Jurkat, Clone E6-1 (cell line): ENCODE measurements around the gene KANTR.
A peak's percentile ranks its signal among the peaks of the same experiment; 100 is the strongest.

Experiments
- DNase-seq: peaks from one replicate; pipeline ENCODE4 v3.0.0-alpha.2; 2011; ENCODE audit warnings: low read depth, low spot score
- H3K4me3 ChIP-seq: 2 replicates; pipeline ENCODE4 v1.5.1; 2011; ENCODE audit warnings: mild to moderate bottlenecking, low read length, control low read depth, moderate library complexity

KANTR gene

GRCh38 chrX:53080628-53081580, 13.0 kb upstream of the KANTR start:
- no peak overlapping the region for H3K4me3 ChIP-seq

DNA sequence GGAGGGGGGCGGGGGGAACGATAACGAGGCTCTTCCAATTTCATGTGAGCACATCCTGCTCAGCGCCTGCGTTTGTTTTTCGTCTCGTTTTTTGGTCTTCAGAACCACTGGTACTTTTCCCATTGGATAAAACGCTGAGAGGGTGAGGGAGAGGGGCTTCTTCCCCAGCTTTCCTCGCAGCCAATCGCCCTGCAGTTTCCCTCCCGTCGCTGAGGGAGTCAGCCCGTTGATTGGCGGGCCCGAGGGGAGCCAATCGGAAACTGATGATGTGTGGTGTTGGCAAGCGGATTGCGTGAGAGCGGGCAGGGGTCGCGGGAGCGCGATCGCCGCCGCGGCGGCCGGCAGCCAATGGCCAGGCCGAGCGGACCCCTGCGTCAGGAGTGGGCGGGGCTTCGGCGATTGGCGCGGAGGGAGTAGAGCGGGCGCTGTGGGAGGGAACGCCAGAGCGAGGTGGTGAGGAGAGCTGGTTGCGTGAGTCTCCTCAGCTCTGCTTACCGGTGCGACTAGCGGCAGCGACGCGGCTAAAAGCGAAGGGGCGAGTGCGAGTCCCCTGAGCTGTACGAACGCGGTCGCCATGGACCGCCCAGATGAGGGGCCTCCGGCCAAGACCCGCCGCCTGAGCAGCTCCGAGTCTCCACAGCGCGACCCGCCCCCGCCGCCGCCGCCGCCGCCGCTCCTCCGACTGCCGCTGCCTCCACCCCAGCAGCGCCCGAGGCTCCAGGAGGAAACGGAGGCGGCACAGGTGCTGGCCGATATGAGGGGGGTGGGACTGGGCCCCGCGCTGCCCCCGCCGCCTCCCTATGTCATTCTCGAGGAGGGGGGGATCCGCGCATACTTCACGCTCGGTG, 11.8 kb upstream of the KANTR start, which contains the start of gene TSPYL2:
TSS of gene TSPYL2 (plus strand) at position 443 of the 848 bp plus-strand sequence. CDS start at position 575, 132 bp downstream.
- peak; percentile 91 for DNase-seq
- peak within 1 kb of the TSS; percentile 58 for H3K4me3 ChIP-seq

More at GRCh38 chrX:53080628-53081580, 13.0 kb upstream of the KANTR start:
- DNase-seq: no peak

DNA sequence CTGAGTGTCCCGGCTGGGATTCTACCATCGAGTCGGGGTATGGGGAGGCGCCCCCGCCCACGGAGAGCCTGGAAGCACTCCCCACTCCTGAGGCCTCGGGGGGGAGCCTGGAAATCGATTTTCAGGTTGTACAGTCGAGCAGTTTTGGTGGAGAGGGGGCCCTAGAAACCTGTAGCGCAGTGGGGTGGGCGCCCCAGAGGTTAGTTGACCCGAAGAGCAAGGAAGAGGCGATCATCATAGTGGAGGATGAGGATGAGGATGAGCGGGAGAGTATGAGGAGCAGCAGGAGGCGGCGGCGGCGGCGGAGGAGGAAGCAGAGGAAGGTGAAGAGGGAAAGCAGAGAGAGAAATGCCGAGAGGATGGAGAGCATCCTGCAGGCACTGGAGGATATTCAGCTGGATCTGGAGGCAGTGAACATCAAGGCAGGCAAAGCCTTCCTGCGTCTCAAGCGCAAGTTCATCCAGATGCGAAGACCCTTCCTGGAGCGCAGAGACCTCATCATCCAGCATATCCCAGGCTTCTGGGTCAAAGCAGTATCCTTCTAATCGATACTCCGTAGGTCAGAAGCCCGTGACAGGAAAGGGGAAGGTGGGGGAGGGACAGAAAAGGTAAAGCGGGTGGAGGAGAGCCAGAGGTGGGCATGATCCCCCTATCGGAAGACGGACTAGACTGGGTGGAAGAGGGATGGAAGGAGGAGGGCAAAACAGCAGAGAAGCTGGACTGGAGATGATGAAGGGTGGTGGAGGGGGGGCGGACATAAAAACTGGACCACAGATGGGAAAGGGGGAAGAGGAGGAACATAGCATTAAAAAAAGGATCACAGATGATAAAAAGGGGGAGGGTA, 10.9 kb upstream of the KANTR start:
- DNase-seq: no peak

GRCh38 chrX:53084043-53084570, 9.8 kb upstream of the KANTR start:
- no peak overlapping the region for H3K4me3 ChIP-seq
- DNase-seq: no peak

More for the DNA sequence above, 10.9 kb upstream of the KANTR start:
- H3K4me3 ChIP-seq: peak overlapping the region; percentile 55

DNA sequence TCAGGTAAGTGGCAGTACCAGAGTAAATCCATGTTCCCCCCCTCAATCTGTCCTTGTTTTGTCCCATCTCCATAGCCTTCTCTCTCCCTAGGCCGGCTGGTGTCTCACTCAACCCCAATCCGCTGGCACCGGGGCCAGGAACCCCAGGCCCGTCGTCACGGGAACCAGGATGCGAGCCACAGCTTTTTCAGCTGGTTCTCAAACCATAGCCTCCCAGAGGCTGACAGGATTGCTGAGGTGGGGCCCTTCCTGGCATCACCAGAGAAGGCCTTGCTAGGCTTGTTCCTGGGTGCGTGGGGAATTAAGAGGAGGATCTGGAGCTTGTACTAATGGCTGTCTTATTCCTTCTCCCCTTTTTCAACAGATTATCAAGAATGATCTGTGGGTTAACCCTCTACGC, 9.1 kb upstream of the KANTR start:
- H3K4me3 ChIP-seq: no peak overlapping the region
- no peak for DNase-seq

- no peak for DNase-seq
- no peak overlapping the region for H3K4me3 ChIP-seq
Measured at GRCh38 chrX:53085661-53086229, 8.2 kb upstream of the KANTR start.

DNA sequence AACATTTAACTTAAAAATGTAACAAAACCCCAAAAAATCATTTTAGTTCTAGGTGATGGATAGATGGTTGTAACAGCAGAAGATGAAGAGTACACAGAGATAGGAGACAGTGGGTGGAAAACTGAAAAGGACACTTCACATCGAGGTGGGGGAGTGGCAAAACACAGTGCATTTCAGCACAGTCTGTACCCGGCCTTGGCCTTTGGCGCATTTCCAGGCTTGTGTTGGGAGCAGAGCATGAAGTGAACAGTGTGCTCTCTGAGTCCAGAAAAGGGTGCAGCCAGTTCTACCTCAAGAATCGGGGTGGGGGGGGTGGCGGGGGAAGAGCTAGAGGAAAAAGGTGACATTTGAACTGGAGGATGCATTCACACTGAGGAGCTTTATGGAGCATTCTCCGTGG, 7.5 kb upstream of the KANTR start:
- DNase-seq: no peak
- H3K4me3 ChIP-seq: no peak overlapping the region

DNA sequence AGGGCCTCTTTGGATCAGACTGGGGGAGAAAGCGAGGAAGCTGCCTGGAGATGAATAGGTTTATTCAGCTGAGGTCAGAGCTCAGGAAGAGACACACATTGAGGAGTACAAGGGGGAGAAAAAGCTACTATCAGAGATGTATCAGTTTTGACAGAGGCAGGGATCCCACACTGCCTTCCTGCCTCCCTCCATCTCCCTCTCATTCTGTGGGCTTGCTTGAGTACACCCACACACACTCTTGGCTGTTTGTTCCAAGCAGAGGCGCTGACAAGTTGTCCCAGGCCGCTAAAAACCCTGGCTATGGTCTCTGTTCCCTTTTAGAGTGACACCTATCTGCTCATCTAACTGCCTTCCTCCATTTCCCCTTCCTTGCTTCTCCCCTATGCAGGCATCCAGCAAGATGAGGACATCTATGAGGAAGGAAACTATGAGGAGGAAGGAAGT, 6.5 kb upstream of the KANTR start:
- H3K4me3 ChIP-seq: no peak overlapping the region

GRCh38 chrX:53088136-53088974, 5.6 kb upstream of the KANTR start:
- DNase-seq: no peak
- no peak overlapping the region for H3K4me3 ChIP-seq

More for the DNA sequence above, 6.5 kb upstream of the KANTR start:
- DNase-seq: no peak

- no peak for DNase-seq
- H3K4me3 ChIP-seq: no peak overlapping the region
Measured at GRCh38 chrX:53089224-53089842, 4.6 kb upstream of the KANTR start.

GRCh38 chrX:53089925-53090324, 4.0 kb upstream of the KANTR start:
- DNase-seq: no peak

DNA sequence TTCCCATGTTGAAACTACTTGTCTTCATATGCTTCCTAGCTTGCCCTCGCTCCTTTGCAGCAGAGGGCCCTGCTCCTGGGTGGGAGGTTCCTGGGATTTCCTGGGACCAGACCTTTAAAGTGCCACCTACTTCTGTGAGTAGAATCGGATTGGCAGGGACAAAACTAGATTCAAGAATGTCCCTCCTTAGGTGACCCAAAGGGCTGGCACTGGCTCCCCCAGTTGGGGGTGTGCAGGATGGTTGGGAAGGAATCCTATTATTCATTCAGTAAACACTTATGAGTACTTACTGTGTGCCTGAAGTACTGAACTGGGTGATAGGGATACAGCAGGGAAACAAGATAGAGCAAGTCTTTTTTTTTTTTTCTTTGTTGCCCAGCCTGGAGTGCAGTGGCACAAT, 2.6 kb upstream of the KANTR start:
- H3K4me3 ChIP-seq: no peak overlapping the region
- DNase-seq: no peak

More at GRCh38 chrX:53089925-53090324, 4.0 kb upstream of the KANTR start:
- no peak overlapping the region for H3K4me3 ChIP-seq

GRCh38 chrX:53093177-53093655, 726 bp upstream of the KANTR start:
- no peak for DNase-seq
- peak overlapping the region; percentile 77 for H3K4me3 ChIP-seq

GRCh38 chrX:53094582-53094905, 602 bp downstream of the KANTR start:
- H3K4me3 ChIP-seq: peak overlapping the region; percentile 77
- DNase-seq: no peak

DNA sequence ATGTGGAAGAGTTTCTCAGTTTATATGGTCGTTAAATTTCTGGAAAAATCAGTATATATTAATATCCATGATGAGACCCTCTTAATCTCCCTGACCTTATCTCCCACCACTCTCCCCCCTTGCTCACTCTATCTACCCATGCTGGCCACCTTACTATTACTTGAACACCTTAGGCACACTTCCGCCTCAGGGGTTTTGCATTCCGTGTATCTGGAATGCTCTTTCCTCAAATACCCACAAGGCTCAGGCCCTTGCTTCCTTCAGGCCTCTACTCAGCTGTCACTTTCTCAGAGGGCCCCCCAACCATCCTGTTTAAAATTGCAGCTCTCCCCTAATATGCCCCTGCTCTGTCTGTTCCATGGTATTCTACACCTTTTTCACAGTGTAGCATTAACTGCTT, 1.9 kb downstream of the KANTR start:
- DNase-seq: no peak
- no peak overlapping the region for H3K4me3 ChIP-seq

DNA sequence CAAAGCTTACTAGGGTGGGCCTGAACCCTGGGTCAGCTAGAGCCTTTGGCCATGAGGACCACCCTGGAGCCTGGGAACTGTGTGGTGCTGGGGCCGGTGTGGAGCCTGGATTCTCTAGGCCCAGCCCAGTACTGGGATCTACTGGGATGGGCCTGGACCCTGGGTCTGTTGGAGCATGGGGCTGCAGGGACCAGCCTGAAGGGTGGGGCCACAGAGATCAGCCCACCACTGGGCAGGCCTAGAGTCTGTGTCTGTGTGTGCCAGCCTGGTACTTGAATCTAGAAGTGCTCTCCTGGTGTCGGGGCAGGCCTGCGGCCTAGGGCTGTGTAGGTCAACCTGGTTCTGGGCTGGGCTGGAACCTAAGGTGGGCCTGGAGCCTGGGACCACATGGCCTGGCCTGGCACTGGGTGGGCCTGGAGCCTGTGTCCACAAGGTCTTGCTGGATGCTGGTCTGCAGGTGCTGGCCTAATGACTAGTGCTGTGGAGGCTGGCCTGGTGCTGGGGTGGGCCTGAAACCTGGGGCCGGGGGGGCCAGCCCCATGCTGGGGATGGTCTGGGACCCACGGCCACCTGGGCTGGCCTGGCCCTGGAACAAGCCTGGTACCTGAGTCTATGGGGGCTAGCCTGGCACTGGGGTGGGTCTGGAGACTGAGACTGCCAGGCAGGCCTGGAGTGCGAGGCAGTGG, 21.1 kb downstream of the KANTR start:
- no peak for DNase-seq

GRCh38 chrX:53115550-53115874, 21.6 kb downstream of the KANTR start:
- DNase-seq: no peak
- no peak overlapping the region for H3K4me3 ChIP-seq

More for the DNA sequence above, 21.1 kb downstream of the KANTR start:
- no peak overlapping the region for H3K4me3 ChIP-seq
